GM23338 (cell line): ENCODE measurements around the gene ZNF474. TPM values are rescaled to one million over a fixed set of nuclear protein-coding genes. Genes with fewer than 3 reads are reported as not detected.

Experiments used
- ATAC-seq: fragments of 200-7000 bp; cut with Tn5 transposase; 3 replicates; pipeline ENCODE4 v1.9.1; 2020
- DNase-seq: peaks from one replicate; pipeline ENCODE4 v3.0.0-alpha.2; 2015; ENCODE audit warnings: low spot score
- H2AFZ ChIP-seq: fragments of 200-600 bp; sonication (generic); 2 replicates; pipeline ENCODE4 v1.8.0; 2016; ENCODE audit warnings: antibody characterized with exemption, mild to moderate bottlenecking, moderate library complexity
- H3F3A ChIP-seq: fragments of 200-600 bp; sonication (generic); replicated peaks from 2 replicates; pipeline ENCODE4 v1.8.0; 2017; ENCODE audit warnings: antibody characterized with exemption, mixed run types, low read depth
- H3K27ac ChIP-seq: fragments of 200-600 bp; sonication (generic); 2 replicates; pipeline ENCODE4 v1.6.1; 2016; ENCODE audit warnings: low read depth
- H3K27me3 ChIP-seq: fragments of 200-600 bp; sonication (generic); 2 replicates; pipeline ENCODE4 v1.8.0; 2016; ENCODE audit warnings: mild to moderate bottlenecking, mixed run types, moderate library complexity; ENCODE audit not compliant: insufficient read depth
- H3K36me3 ChIP-seq: fragments of 200-600 bp; sonication (generic); 2 replicates; pipeline ENCODE4 v1.8.0; 2016; ENCODE audit warnings: mild to moderate bottlenecking; ENCODE audit not compliant: insufficient read depth
- H3K4me1 ChIP-seq: fragments of 200-600 bp; sonication (generic); 2 replicates; pipeline ENCODE4 v1.8.0; 2016; ENCODE audit warnings: mild to moderate bottlenecking, moderate library complexity; ENCODE audit not compliant: insufficient read depth
- H3K4me2 ChIP-seq: fragments of 200-600 bp; sonication (generic); 2 replicates; pipeline ENCODE4 v1.7.1; 2017; ENCODE audit warnings: mixed run types
- H3K4me3 ChIP-seq: fragments of 200-600 bp; sonication (generic); 2 replicates; pipeline ENCODE4 v1.6.1; 2016; ENCODE audit warnings: mixed run types
- H3K79me2 ChIP-seq: fragments of 200-600 bp; sonication (generic); replicated peaks from 2 replicates; pipeline ENCODE4 v1.8.0; 2017; ENCODE audit warnings: mild to moderate bottlenecking; ENCODE audit not compliant: insufficient read depth
- H3K9me2 ChIP-seq: fragments of 200-600 bp; sonication (generic); 2 replicates; pipeline ENCODE4 v1.8.0; 2017; ENCODE audit not compliant: insufficient read depth
- H4K20me1 ChIP-seq: fragments of 200-600 bp; sonication (generic); replicated peaks from 2 replicates; pipeline ENCODE4 v1.8.0; 2017; ENCODE audit warnings: mild to moderate bottlenecking; ENCODE audit not compliant: insufficient read depth
- H3K27ac Mint-ChIP-seq: 2 replicates; pipeline ENCODE4 v1.8.0; 2020; ENCODE audit warnings: inconsistent platforms, mild to moderate bottlenecking, moderate library complexity, mixed read lengths
- H3K27me3 Mint-ChIP-seq: 3 replicates; pipeline ENCODE4 v1.8.0; 2022; ENCODE audit warnings: low read depth, mild to moderate bottlenecking, moderate library complexity, mixed read lengths, inconsistent platforms; ENCODE audit not compliant: insufficient read depth, poor library complexity
- H3K36me3 Mint-ChIP-seq: 3 replicates; pipeline ENCODE4 v1.8.0; 2021; ENCODE audit warnings: low read depth, mild to moderate bottlenecking, inconsistent platforms, moderate library complexity, mixed read lengths
- H3K4me1 Mint-ChIP-seq: 3 replicates; pipeline ENCODE4 v1.8.0; 2020; ENCODE audit warnings: mild to moderate bottlenecking, inconsistent platforms, mixed read lengths
- H3K4me3 Mint-ChIP-seq: 3 replicates; pipeline ENCODE4 v1.8.0; 2021; ENCODE audit warnings: moderate library complexity, mild to moderate bottlenecking, inconsistent platforms, mixed read lengths
- H3K9me3 Mint-ChIP-seq: 3 replicates; pipeline ENCODE4 v1.8.0; 2020; ENCODE audit warnings: moderate library complexity, mild to moderate bottlenecking, inconsistent platforms, mixed read lengths
- CREB1 ChIP-seq: fragments of 250-450 bp; sonication (Bioruptor Pico); IDR thresholded peaks from 2 replicates; pipeline ENCODE4 v1.5.0; 2020; ENCODE audit warnings: low read depth, mild to moderate bottlenecking, moderate library complexity
- CTCF ChIP-seq, 2 experiments: fragments of 200-600 bp in 1 of 2; sonication (generic) in 1 of 2; conservative IDR thresholded peaks; 2 replicates each; pipeline versions ENCODE4 v1.5.1 to v1.6.1; 2016 to 2017; ENCODE audit warnings: antibody characterized with exemption in 2 of 2, low read depth in 2 of 2, mild to moderate bottlenecking in 2 of 2, moderate library complexity in 1 of 2
- ETS1 ChIP-seq: IDR thresholded peaks from 2 replicates; pipeline ENCODE4 v1.6.1; 2016; ENCODE audit warnings: antibody characterized with exemption
- EZH2 ChIP-seq: fragments of 200-600 bp; sonication (generic); IDR thresholded peaks from one replicate; pipeline ENCODE4 v1.8.0; 2017; ENCODE audit warnings: antibody characterized with exemption, mild to moderate bottlenecking, low read depth; ENCODE audit not compliant: unreplicated experiment
- EZH2phosphoT487 ChIP-seq: fragments of 200-600 bp; sonication (generic); IDR thresholded peaks from one replicate; pipeline ENCODE4 v1.8.1; 2018; ENCODE audit warnings: antibody characterized with exemption; ENCODE audit not compliant: unreplicated experiment
- JUNB ChIP-seq: IDR thresholded peaks from one replicate; pipeline ENCODE4 v1.6.1; 2016; ENCODE audit warnings: antibody characterized with exemption; ENCODE audit not compliant: unreplicated experiment
- NANOG ChIP-seq: IDR thresholded peaks from 2 replicates; pipeline ENCODE4 v1.6.1; 2016; ENCODE audit warnings: antibody characterized with exemption, borderline replicate concordance
- POLR2AphosphoS5 ChIP-seq: IDR thresholded peaks from 2 replicates; pipeline ENCODE4 v1.6.1; 2016; ENCODE audit warnings: antibody characterized with exemption, low read depth
- REST ChIP-seq: IDR thresholded peaks from one replicate; pipeline ENCODE4 v1.6.1; 2018; ENCODE audit warnings: antibody characterized with exemption; ENCODE audit not compliant: unreplicated experiment
- STAT1 ChIP-seq: IDR thresholded peaks from one replicate; pipeline ENCODE4 v1.6.1; 2016; ENCODE audit warnings: antibody characterized with exemption; ENCODE audit not compliant: unreplicated experiment
- ZNF114 ChIP-seq: fragments of 250-450 bp; sonication (Bioruptor Pico); IDR thresholded peaks from 2 replicates; pipeline ENCODE4 v1.5.0; 2020; ENCODE audit warnings: mild to moderate bottlenecking, moderate library complexity
- ZNF331 ChIP-seq: fragments of 250-450 bp; sonication (Bioruptor Pico); IDR thresholded peaks from 2 replicates; pipeline ENCODE4 v1.5.0; 2020; ENCODE audit warnings: low read depth, mild to moderate bottlenecking, moderate library complexity
- ZNF462 ChIP-seq: fragments of 250-450 bp; sonication (Bioruptor Pico); IDR thresholded peaks from 2 replicates; pipeline ENCODE4 v1.5.0; 2020; ENCODE audit warnings: mild to moderate bottlenecking, moderate library complexity
- polyA plus RNA-seq: library from polyadenylated mRNA; unstranded; fragments of >200 nt; fragmentation: Nextera tagmentation; extraction: Ambion mirVana; gene quantifications from 2 replicates; pipeline ENCODE4 v1.2.1, GENCODE V29; 2016
- total RNA-seq: library from RNA; depleted of rRNA; stranded (reverse); fragments of >200 nt; shearing (Covaris generic); gene quantifications from 2 replicates; pipeline ENCODE4 v1.2.3, GENCODE V29; 2014

Gene ZNF474
- total and polyA plus RNA-seq, 2 experiments from 2014 or later: 0.59 TPM; not detected in 1

- Mint-ChIP-seq H3K4me1 (peaks cover 3% of the 10 kb centered on the region), H3K4me3 (no peak overlapping the region), H3K36me3 (no peaks in the 10 kb centered on the region), H3K27ac (no peak overlapping the region), H3K27me3 (peaks cover 2% of the 10 kb centered on the region), H3K9me3 (no peaks in the 10 kb centered on the region)
- TF ChIP-seq ZNF462 (CRISPR knock-in tag): no peak
- TF ChIP-seq POLR2AphosphoS5: no peak
- no peak for TF ChIP-seq CREB1
- TF ChIP-seq ZNF331 (CRISPR knock-in tag): no peak
- TF ChIP-seq ETS1: no peak
- no peak for TF ChIP-seq ZNF114 (CRISPR knock-in tag)
- TF ChIP-seq JUNB: no peak
- no peak for TF ChIP-seq CTCF (conservative IDR thresholded peaks at IDR 0.05; ENCODE audit: low read depth in 2 of 2)
- no peak for TF ChIP-seq STAT1
- TF ChIP-seq EZH2: no peak
- TF ChIP-seq REST: no peak
- TF ChIP-seq EZH2phosphoT487: no peak
- no peak for TF ChIP-seq NANOG
- Histone ChIP-seq H3K4me2 (no peak overlapping the region), H2AFZ (peak overlapping the region; percentile 38; the same call in 1 of the 2 replicates), H4K20me1 (no peaks in the 10 kb centered on the region), H3K27me3 (no peaks in the 10 kb centered on the region), H3K27ac (no peak overlapping the region), H3K36me3 (no peaks in the 10 kb centered on the region), H3K79me2 (no peaks in the 10 kb centered on the region), H3K4me3 (no peak overlapping the region), H3K4me1 (no peaks in the 10 kb centered on the region), H3F3A (no peaks in the 10 kb centered on the region), H3K9me2 (peaks cover under 1% of the 10 kb centered on the region; the same call in 1 of the 2 replicates)
- no peak for DNase-seq
- no peak for ATAC-seq
These were observed 13.3 kb downstream of the ZNF474 start for GRCh38 chr5:122142480-122143164.
